ENCODE measurements around the gene XCL1. TPM values are rescaled to one million over a fixed set of nuclear protein-coding genes. Genes with fewer than 3 reads are reported as not detected.

Gene XCL1
- total RNA-seq, 1 experiment from 2014 or later, result not detected

GRCh38 chr1:168628807-168629206 is 52.4 kb downstream of the XCL1 start:
- intact Hi-C loops (cut with micrococcal nuclease), result no loop called here
- POLR2A ChIA-PET, result interaction anchor here (0.7 kb wide), 1 partner anchor 9 kb away, joined by 4 read pairs; no protein-coding TSS in a partner anchor

More at GRCh38 chr1:168628807-168629206, 52.4 kb downstream of the XCL1 start:
- no peak overlapping the region for H3K27ac ChIP-seq (ENCODE audit: low read depth, low read length)
- H3K4me3 ChIP-seq (replicated peaks in 1 of 2; ENCODE audit: low read depth in 1 of 2, low read length in 2 of 2), result no peak overlapping the region
- no peaks in the 10 kb centered on the region for H3K9me3 ChIP-seq (ENCODE audit: control insufficient read depth in 1 of 2, insufficient read depth in 1 of 2, low read depth in 1 of 2, low read length in 2 of 2)
- H3K9ac ChIP-seq (ENCODE audit: low read length), result no peak overlapping the region
- ChIA-PET RAD21 (ENCODE audit: low non-redundant PET in 1 of 2, low total read pairs in 2 of 2, uncharacterized antibody in 2 of 2, unreplicated experiment in 2 of 2) (no interaction called here), CTCF (interaction anchor here (1.3 kb wide), 1 partner anchor 9 kb away, joined by 7 read pairs; no protein-coding TSS in a partner anchor)
- ATAC-seq, result peak; percentile 91
- no peaks in the 10 kb centered on the region for H3K27me3 ChIP-seq (ENCODE audit: insufficient read depth, low read length)
- peaks cover under 1 to 15% of the 10 kb centered on the region in 2 experiments; a peak in 3 of 4 replicates for H3K4me1 ChIP-seq (ENCODE audit: control insufficient read depth in 1 of 2, insufficient read depth in 2 of 2, low read length in 2 of 2)
- H3K9me2 ChIP-seq (ENCODE audit: insufficient read depth), result no peaks in the 10 kb centered on the region
- TF ChIP-seq EGR1 (IDR thresholded peaks at IDR 0.05; ENCODE audit: low read depth), result no peak
- TF ChIP-seq EZH2 (IDR thresholded peaks at IDR 0.05), result no peak
- TF ChIP-seq CBX3 (IDR thresholded peaks at IDR 0.05; ENCODE audit: low read depth), result peak; percentile 10; the same call in 1 of the 2 replicates
- TF ChIP-seq, protein P1, sequence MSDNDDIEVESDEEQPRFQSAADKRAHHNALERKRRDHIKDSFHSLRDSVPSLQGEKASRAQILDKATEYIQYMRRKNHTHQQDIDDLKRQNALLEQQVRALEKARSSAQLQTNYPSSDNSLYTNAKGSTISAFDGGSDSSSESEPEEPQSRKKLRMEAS (IDR thresholded peaks at IDR 0.05), result peak; percentile 52; the same call in 1 of the 2 replicates
- no peak for TF ChIP-seq ELF1 (IDR thresholded peaks at IDR 0.05; ENCODE audit: borderline replicate concordance, low read depth)
- peak; percentile 47; the same call in 1 of the 2 replicates for TF ChIP-seq JUND (IDR thresholded peaks at IDR 0.05)
- peak; percentile 93 for TF ChIP-seq SRF (IDR thresholded peaks at IDR 0.05; ENCODE audit: low read depth)
- TF ChIP-seq SIN3A (IDR thresholded peaks at IDR 0.05; ENCODE audit: low read depth), result no peak
- no peak for TF ChIP-seq YY1 (IDR thresholded peaks at IDR 0.05; ENCODE audit: extremely low read depth, insufficient replicate concordance, low read depth, low read length)
- TF ChIP-seq, protein P2, sequence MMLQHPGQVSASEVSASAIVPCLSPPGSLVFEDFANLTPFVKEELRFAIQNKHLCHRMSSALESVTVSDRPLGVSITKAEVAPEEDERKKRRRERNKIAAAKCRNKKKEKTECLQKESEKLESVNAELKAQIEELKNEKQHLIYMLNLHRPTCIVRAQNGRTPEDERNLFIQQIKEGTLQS (IDR thresholded peaks at IDR 0.05), result no peak
- TF ChIP-seq POLR2A (IDR thresholded peaks at IDR 0.05; ENCODE audit: borderline replicate concordance, extremely low read depth, insufficient read depth, insufficient read length), result no peak
- no peak for TF ChIP-seq CTCF (IDR thresholded peaks at IDR 0.05 in 2 of 3, conservative IDR thresholded peaks at IDR 0.05 in 1 of 3; ENCODE audit: borderline replicate concordance in 1 of 3, insufficient read depth in 1 of 3, low read depth in 2 of 3, low read length in 2 of 3)
- TF ChIP-seq FOSL1 (IDR thresholded peaks at IDR 0.05; ENCODE audit: low read depth), result peak; percentile 67
- 0 out of 2 replicates have a peak, but pooled peaks have one; percentile 11 for TF ChIP-seq RAD21 (IDR thresholded peaks at IDR 0.05; ENCODE audit: low read depth)
- TF ChIP-seq CEBPB (IDR thresholded peaks at IDR 0.05; ENCODE audit: low read depth), result 0 out of 2 replicates have a peak, but pooled peaks have one; percentile 22
- TF ChIP-seq REST (IDR thresholded peaks at IDR 0.05; ENCODE audit: low read depth), result no peak
- TF ChIP-seq POLR2AphosphoS5 (IDR thresholded peaks at IDR 0.05; ENCODE audit: low read depth, low read length), result peak; percentile 17; the same call in 1 of the 2 replicates
- peak; percentile 37 for TF ChIP-seq SP1 (IDR thresholded peaks at IDR 0.05; ENCODE audit: low read depth)
- TF ChIP-seq ZNF274 (IDR thresholded peaks at IDR 0.05; ENCODE audit: low read depth, low read length), result no peak
- TF ChIP-seq TCF7L2 (IDR thresholded peaks at IDR 0.05; ENCODE audit: borderline replicate concordance, extremely low read depth, insufficient read depth, insufficient read length), result no peak
- BruUV-seq (replicated peaks), result no TSS peak
- no peaks in the 10 kb centered on the region for H3K36me3 ChIP-seq (ENCODE audit: control insufficient read depth in 1 of 2, insufficient read depth in 2 of 2, low read length in 2 of 2)
- no peaks in the 10 kb centered on the region for H3K79me2 ChIP-seq (ENCODE audit: insufficient read depth, low read length)
- peak; percentile 78 for DNase-seq (ENCODE audit: low read depth, low spot score)
- H4K20me1 ChIP-seq (ENCODE audit: insufficient read depth), result no peaks in the 10 kb centered on the region
- peak overlapping the region; percentile 27 for H3K4me2 ChIP-seq (ENCODE audit: low read length)
- H2AFZ ChIP-seq (ENCODE audit: low read depth, low read length, poor library complexity, severe bottlenecking), result no peak overlapping the region
